GM23338 (cell line): ENCODE results near the gene RMND5A. TPM values are rescaled to one million over a fixed set of nuclear protein-coding genes. Genes with fewer than 3 reads are reported as not detected.

Source experiments
- ATAC-seq: fragments of 200-7000 bp; cut with Tn5 transposase; 3 replicates; pipeline ENCODE4 v1.9.1; 2020
- DNase-seq: peaks from one replicate; pipeline ENCODE4 v3.0.0-alpha.2; 2015; ENCODE audit warnings: low spot score
- H2AFZ ChIP-seq: fragments of 200-600 bp; sonication (generic); 2 replicates; pipeline ENCODE4 v1.8.0; 2016; ENCODE audit warnings: antibody characterized with exemption, mild to moderate bottlenecking, moderate library complexity
- H3F3A ChIP-seq: fragments of 200-600 bp; sonication (generic); replicated peaks from 2 replicates; pipeline ENCODE4 v1.8.0; 2017; ENCODE audit warnings: antibody characterized with exemption, mixed run types, low read depth
- H3K27ac ChIP-seq: fragments of 200-600 bp; sonication (generic); 2 replicates; pipeline ENCODE4 v1.6.1; 2016; ENCODE audit warnings: low read depth
- H3K27me3 ChIP-seq: fragments of 200-600 bp; sonication (generic); 2 replicates; pipeline ENCODE4 v1.8.0; 2016; ENCODE audit warnings: mild to moderate bottlenecking, mixed run types, moderate library complexity; ENCODE audit not compliant: insufficient read depth
- H3K36me3 ChIP-seq: fragments of 200-600 bp; sonication (generic); 2 replicates; pipeline ENCODE4 v1.8.0; 2016; ENCODE audit warnings: mild to moderate bottlenecking; ENCODE audit not compliant: insufficient read depth
- H3K4me1 ChIP-seq: fragments of 200-600 bp; sonication (generic); 2 replicates; pipeline ENCODE4 v1.8.0; 2016; ENCODE audit warnings: mild to moderate bottlenecking, moderate library complexity; ENCODE audit not compliant: insufficient read depth
- H3K4me2 ChIP-seq: fragments of 200-600 bp; sonication (generic); 2 replicates; pipeline ENCODE4 v1.7.1; 2017; ENCODE audit warnings: mixed run types
- H3K4me3 ChIP-seq: fragments of 200-600 bp; sonication (generic); 2 replicates; pipeline ENCODE4 v1.6.1; 2016; ENCODE audit warnings: mixed run types
- H3K79me2 ChIP-seq: fragments of 200-600 bp; sonication (generic); replicated peaks from 2 replicates; pipeline ENCODE4 v1.8.0; 2017; ENCODE audit warnings: mild to moderate bottlenecking; ENCODE audit not compliant: insufficient read depth
- H3K9me2 ChIP-seq: fragments of 200-600 bp; sonication (generic); 2 replicates; pipeline ENCODE4 v1.8.0; 2017; ENCODE audit not compliant: insufficient read depth
- H4K20me1 ChIP-seq: fragments of 200-600 bp; sonication (generic); replicated peaks from 2 replicates; pipeline ENCODE4 v1.8.0; 2017; ENCODE audit warnings: mild to moderate bottlenecking; ENCODE audit not compliant: insufficient read depth
- H3K27ac Mint-ChIP-seq: 2 replicates; pipeline ENCODE4 v1.8.0; 2020; ENCODE audit warnings: inconsistent platforms, mild to moderate bottlenecking, moderate library complexity, mixed read lengths
- H3K27me3 Mint-ChIP-seq: 3 replicates; pipeline ENCODE4 v1.8.0; 2022; ENCODE audit warnings: low read depth, mild to moderate bottlenecking, moderate library complexity, mixed read lengths, inconsistent platforms; ENCODE audit not compliant: insufficient read depth, poor library complexity
- H3K36me3 Mint-ChIP-seq: 3 replicates; pipeline ENCODE4 v1.8.0; 2021; ENCODE audit warnings: low read depth, mild to moderate bottlenecking, inconsistent platforms, moderate library complexity, mixed read lengths
- H3K4me1 Mint-ChIP-seq: 3 replicates; pipeline ENCODE4 v1.8.0; 2020; ENCODE audit warnings: mild to moderate bottlenecking, inconsistent platforms, mixed read lengths
- H3K4me3 Mint-ChIP-seq: 3 replicates; pipeline ENCODE4 v1.8.0; 2021; ENCODE audit warnings: moderate library complexity, mild to moderate bottlenecking, inconsistent platforms, mixed read lengths
- H3K9me3 Mint-ChIP-seq: 3 replicates; pipeline ENCODE4 v1.8.0; 2020; ENCODE audit warnings: moderate library complexity, mild to moderate bottlenecking, inconsistent platforms, mixed read lengths
- CREB1 ChIP-seq: fragments of 250-450 bp; sonication (Bioruptor Pico); IDR thresholded peaks from 2 replicates; pipeline ENCODE4 v1.5.0; 2020; ENCODE audit warnings: low read depth, mild to moderate bottlenecking, moderate library complexity
- CTCF ChIP-seq, 2 experiments: fragments of 200-600 bp in 1 of 2; sonication (generic) in 1 of 2; conservative IDR thresholded peaks; 2 replicates each; pipeline versions ENCODE4 v1.5.1 to v1.6.1; 2016 to 2017; ENCODE audit warnings: antibody characterized with exemption in 2 of 2, low read depth in 2 of 2, mild to moderate bottlenecking in 2 of 2, moderate library complexity in 1 of 2
- ETS1 ChIP-seq: IDR thresholded peaks from 2 replicates; pipeline ENCODE4 v1.6.1; 2016; ENCODE audit warnings: antibody characterized with exemption
- EZH2 ChIP-seq: fragments of 200-600 bp; sonication (generic); IDR thresholded peaks from one replicate; pipeline ENCODE4 v1.8.0; 2017; ENCODE audit warnings: antibody characterized with exemption, mild to moderate bottlenecking, low read depth; ENCODE audit not compliant: unreplicated experiment
- EZH2phosphoT487 ChIP-seq: fragments of 200-600 bp; sonication (generic); IDR thresholded peaks from one replicate; pipeline ENCODE4 v1.8.1; 2018; ENCODE audit warnings: antibody characterized with exemption; ENCODE audit not compliant: unreplicated experiment
- JUNB ChIP-seq: IDR thresholded peaks from one replicate; pipeline ENCODE4 v1.6.1; 2016; ENCODE audit warnings: antibody characterized with exemption; ENCODE audit not compliant: unreplicated experiment
- NANOG ChIP-seq: IDR thresholded peaks from 2 replicates; pipeline ENCODE4 v1.6.1; 2016; ENCODE audit warnings: antibody characterized with exemption, borderline replicate concordance
- REST ChIP-seq: IDR thresholded peaks from one replicate; pipeline ENCODE4 v1.6.1; 2018; ENCODE audit warnings: antibody characterized with exemption; ENCODE audit not compliant: unreplicated experiment
- STAT1 ChIP-seq: IDR thresholded peaks from one replicate; pipeline ENCODE4 v1.6.1; 2016; ENCODE audit warnings: antibody characterized with exemption; ENCODE audit not compliant: unreplicated experiment
- ZNF331 ChIP-seq: fragments of 250-450 bp; sonication (Bioruptor Pico); IDR thresholded peaks from 2 replicates; pipeline ENCODE4 v1.5.0; 2020; ENCODE audit warnings: low read depth, mild to moderate bottlenecking, moderate library complexity
- polyA plus RNA-seq: library from polyadenylated mRNA; unstranded; fragments of >200 nt; fragmentation: Nextera tagmentation; extraction: Ambion mirVana; gene quantifications from 2 replicates; pipeline ENCODE4 v1.2.1, GENCODE V29; 2016
- total RNA-seq: library from RNA; depleted of rRNA; stranded (reverse); fragments of >200 nt; shearing (Covaris generic); gene quantifications from 2 replicates; pipeline ENCODE4 v1.2.3, GENCODE V29; 2014

RMND5A gene
- total and polyA plus RNA-seq, 2 experiments from 2014 or later: 24.0 to 87.9 TPM

GRCh38 chr2:86783615-86784339 is 63.7 kb downstream of the RMND5A start (continued):
- TF ChIP-seq CTCF (conservative IDR thresholded peaks at IDR 0.05; ENCODE audit: low read depth in 2 of 2) (no peak), STAT1 (no peak)

GRCh38 chr2:86785456-86785855 is 65.4 kb downstream of the RMND5A start:
- H3K4me3 Mint-ChIP-seq: no peak overlapping the region
- Histone ChIP-seq H3K27me3 (peaks cover 38% of the 10 kb centered on the region), H2AFZ (no peak overlapping the region), H4K20me1 (no peaks in the 10 kb centered on the region), H3K4me1 (no peaks in the 10 kb centered on the region), H3K27ac (no peak overlapping the region), H3K36me3 (no peaks in the 10 kb centered on the region), H3F3A (no peaks in the 10 kb centered on the region), H3K4me3 (no peak overlapping the region), H3K9me2 (no peaks in the 10 kb centered on the region), H3K79me2 (no peaks in the 10 kb centered on the region), H3K4me2 (no peak overlapping the region)
- no peak overlapping the region for H3K27ac Mint-ChIP-seq
- peaks cover 34% of the 10 kb centered on the region for H3K27me3 Mint-ChIP-seq
- ATAC-seq (no peak), DNase-seq (no peak)
- H3K9me3 Mint-ChIP-seq: peaks cover 11% of the 10 kb centered on the region; the same call in 2 of the 3 replicates
- no peak for TF ChIP-seq CTCF (conservative IDR thresholded peaks at IDR 0.05; ENCODE audit: low read depth in 2 of 2)
- TF ChIP-seq REST: no peak
- no peak for TF ChIP-seq EZH2phosphoT487
- TF ChIP-seq CREB1 (CRISPR knock-in tag): no peak
- no peak for TF ChIP-seq EZH2
- TF ChIP-seq JUNB: no peak
- TF ChIP-seq ETS1: no peak
- no peak for TF ChIP-seq STAT1
- TF ChIP-seq ZNF331 (CRISPR knock-in tag): no peak
- TF ChIP-seq NANOG: no peak
- H3K4me1 Mint-ChIP-seq: peaks cover 8% of the 10 kb centered on the region; the same call in 2 of the 3 replicates
- 0 out of 3 replicates have a peak, but pooled peaks cover 3% of the 10 kb centered on the region for H3K36me3 Mint-ChIP-seq
